NCI-H187 (cell line): ENCODE measurements around the gene TMEM53.

Experiments used
- DNase-seq, 2 experiments: peaks; one replicate each; lab custom pipeline; 2025; lab: John Stamatoyannopoulos, UW

The TMEM53 gene

DNA sequence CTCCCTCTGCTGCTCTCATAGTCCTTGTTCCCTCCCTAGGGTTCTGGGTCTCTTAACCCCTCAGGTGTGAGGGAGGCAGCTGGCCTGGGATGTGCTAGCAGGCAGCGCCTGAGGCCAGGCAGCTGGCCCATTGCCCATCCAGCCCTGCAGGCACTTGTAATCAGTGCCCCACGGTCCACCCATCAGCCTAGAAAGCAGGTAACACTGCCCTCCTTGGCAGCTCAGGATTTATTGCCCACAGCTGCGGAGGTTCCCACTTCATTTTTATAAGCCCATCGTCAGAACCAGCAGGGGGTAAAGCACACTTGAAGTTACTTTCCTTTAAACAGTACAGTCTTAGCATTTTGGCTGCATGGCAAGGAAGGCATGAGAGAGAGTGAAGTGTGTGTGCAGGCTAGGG is 70.6 kb downstream of the TMEM53 start:
- DNase-seq, result peak; percentile 89 to 96
